HG03060 (cell line): Measurements from ENCODE around the gene ANKRD62.
"Not testable (repeated sequence)": the region's sequence is repeated elsewhere in the genome, so short reads cannot be mapped to it uniquely, and the experiment has no call there.

ENCODE experiments used
- ATAC-seq: cut with Tn5 transposase; IDR thresholded peaks from one replicate; pipeline ENCODE4 v1.9.1; 2021; ENCODE audit warnings: low read depth, moderate number of reproducible peaks; ENCODE audit not compliant: unreplicated experiment

ANKRD62 gene

DNA sequence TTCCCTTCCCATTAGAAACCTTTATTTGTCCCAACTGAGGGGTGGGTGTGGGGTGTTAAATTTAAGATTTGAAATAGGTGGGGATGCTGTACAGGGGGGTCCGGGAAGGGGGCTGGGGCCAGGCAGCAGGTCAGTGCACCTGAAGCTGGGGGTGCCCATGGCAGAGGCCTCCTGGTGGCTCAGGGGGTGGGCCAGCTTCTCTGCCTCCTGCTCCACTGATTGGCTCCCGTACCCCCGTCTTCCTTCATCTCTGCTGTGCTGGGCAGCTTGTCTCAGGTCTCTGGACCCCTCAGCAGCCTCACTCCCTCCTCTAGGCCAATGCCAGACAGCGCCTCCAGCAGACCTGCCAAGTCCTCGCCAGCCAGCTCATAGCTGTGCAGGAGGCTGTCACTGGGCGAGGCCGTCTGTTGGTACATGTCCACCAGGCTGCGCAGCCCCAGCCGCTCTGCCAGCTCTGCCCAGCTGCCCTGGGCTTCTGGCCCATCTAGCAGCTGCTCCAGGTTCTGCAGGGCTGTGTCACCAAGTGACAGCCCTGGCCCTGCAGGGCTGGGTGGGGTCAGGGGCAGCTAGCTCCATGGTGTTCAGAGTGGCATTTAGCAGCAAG lies 2.0 kb upstream of the ANKRD62 start:
- ATAC-seq: no peak

DNA sequence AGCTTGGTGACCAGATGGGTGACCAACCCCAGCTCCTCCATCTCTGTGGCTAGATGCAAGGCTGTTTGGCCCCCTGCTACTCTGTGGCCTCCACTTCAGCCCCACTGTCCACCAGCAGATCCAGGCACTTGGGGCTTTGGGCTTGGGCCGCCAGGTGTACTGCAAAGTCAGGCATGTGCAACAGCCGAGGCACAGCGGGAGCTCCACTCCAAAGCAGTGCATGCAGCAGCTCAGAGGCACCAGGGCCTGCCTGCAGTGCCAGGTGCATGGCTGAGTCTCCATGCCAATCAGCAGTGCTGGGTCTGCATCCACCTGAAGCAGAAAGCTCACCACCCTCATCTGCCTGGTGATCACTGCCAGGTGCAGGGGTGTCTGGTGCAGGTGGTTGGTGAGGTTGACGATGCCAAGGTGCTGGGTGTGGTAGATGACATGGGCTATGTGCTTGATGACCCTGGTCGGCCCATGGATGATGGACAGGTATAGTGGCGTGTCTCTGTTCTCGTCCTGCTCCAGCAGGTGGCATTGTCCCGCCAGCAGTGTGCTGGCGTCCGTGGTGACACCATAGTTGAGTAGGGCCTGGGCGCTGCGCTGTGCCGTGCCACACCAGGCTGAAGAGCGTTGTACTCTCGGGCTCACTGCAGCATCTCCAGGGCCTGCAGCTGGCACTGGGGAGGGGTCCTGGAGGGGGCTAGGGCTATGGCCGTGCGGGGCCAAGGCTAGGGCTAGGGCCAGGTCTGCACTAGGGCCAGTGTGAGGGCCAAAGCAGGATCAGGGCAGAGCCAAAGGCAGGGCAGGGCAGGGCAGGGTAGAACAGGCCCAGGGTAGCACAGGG lies 1.0 kb upstream of the ANKRD62 start:
- no peak for ATAC-seq

- ATAC-seq: no peak
These were observed 4.7 kb downstream of the ANKRD62 start for GRCh38 chr18:12098374-12098773.

- ATAC-seq: no peak
These were observed 5.5 kb downstream of the ANKRD62 start for GRCh38 chr18:12099160-12099559.

GRCh38 chr18:12101266-12101665 lies 7.6 kb downstream of the ANKRD62 start:
- no peak for ATAC-seq

DNA sequence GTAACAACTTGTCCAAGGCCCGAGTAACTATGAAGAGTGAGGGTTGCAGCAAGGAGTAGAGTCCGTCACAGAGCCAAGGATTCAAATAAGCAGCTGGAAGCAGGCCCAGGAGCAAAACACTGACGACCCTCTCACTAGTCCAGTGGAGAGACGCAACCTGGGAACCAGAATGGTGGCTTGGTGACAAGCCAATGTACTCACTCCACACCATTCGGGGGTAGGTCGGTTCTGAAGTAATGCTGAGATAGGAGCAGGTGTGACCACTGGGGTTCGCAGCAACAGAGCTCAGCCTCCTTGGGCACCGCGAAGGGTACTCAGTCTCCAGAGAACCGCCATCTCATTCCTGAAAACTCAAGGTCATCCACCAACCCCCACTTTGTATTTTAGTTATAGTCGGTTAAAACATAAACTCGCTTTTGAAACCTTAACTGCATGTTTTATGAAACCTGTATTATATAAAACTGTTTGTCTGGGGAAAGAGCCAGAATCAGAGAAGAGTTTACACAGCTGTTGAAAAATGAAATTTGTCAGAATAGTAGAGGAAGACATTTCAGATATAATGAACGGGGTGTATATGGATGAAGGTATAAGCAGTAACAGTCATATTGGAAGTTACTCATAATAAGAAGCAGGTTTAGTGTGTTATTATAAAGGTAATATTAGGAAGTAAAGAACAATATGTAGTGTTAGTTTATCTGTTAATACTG lies 8.6 kb downstream of the ANKRD62 start:
- ATAC-seq: no peak

DNA sequence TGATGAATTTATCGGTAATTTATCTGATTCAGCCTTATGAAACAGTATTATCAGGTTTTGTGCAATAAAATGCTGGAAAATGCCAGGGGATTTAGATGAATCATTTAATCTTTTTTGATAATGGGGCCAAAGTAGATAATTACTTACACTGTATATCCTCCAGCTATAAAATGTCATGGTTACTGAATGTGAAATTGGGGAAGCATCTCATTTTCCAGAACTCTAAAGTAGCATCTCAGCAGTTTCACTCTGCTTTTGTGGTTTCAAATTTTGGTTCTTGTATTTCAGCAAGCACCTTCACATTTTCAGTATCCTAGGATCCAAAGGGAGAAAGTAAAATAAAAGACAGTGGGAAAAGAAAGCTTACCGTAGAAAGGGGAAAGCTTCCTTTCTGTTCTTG lies 12.8 kb downstream of the ANKRD62 start:
- ATAC-seq: no peak

DNA sequence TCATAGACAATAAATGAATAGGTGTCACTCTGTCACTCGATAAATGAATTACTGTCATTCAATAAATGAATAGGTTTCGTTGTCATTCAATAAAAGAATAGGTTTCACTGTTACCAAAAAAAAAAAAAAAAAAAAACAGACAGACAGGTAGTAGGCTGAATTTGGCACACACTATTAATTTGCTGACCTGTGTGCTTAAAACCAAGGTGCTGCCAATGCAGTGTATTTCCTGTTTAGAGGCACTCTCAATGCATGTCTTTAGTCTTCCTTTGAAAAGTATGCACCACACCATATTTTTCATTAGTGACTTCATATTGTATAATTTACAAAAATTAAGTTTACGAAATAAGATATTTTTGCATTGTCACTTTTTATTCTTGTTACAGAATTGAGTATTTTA lies 16.2 kb downstream of the ANKRD62 start:
- no peak for ATAC-seq

- ATAC-seq: no peak
These were observed 20.5 kb downstream of the ANKRD62 start for GRCh38 chr18:12113999-12114646.

GRCh38 chr18:12119358-12119757 lies 25.7 kb downstream of the ANKRD62 start:
- ATAC-seq: no peak

GRCh38 chr18:12121175-12122042 lies 27.8 kb downstream of the ANKRD62 start:
- ATAC-seq: no peak

GRCh38 chr18:12122043-12122389 lies 28.4 kb downstream of the ANKRD62 start:
- not testable (repeated sequence) for ATAC-seq

GRCh38 chr18:12127647-12128046 lies 34.0 kb downstream of the ANKRD62 start:
- not testable (repeated sequence) for ATAC-seq

DNA sequence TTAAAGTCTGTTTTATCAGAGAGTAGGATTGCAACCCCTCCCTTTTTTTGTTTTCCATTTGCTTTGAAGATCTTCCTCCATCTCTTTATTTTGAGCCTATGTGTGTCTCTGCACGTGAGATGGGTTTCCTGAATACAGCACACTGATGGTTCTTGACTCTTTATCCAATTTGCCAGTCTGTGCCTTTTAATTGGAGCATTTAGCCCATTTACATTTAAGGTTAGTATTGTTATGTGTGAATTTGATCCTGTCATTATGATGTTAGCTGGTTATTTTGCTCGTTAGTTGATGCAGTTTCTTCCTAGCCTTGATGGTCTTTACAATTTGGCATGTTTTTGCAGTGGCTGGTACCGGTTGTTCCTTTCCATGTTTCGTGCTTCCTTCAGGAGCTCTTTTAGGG lies 45.2 kb downstream of the ANKRD62 start:
- ATAC-seq: not testable (repeated sequence)

DNA sequence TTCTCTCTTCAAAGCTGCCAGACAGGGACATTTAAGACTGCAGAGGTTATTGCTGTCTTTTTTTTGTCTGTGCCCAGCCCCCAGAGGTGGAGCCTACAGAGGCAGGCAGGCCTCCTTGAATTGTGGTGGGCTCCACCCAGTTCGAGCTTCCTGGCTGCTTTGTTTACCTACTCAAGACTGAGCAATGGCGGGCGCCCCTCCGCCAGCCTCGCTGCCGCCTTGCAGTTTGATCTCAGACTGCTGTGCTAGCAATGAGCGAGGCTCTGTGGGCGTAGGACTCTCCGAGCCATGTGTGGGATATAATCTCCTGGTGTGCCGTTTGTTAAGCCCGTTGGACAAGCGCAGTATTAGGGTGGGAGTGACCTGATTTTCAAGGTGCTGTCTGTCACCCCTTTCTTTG lies 47.2 kb downstream of the ANKRD62 start:
- ATAC-seq: not testable (repeated sequence)

- not testable (repeated sequence) for ATAC-seq
These were observed 48.1 kb downstream of the ANKRD62 start for GRCh38 chr18:12141778-12142177.

DNA sequence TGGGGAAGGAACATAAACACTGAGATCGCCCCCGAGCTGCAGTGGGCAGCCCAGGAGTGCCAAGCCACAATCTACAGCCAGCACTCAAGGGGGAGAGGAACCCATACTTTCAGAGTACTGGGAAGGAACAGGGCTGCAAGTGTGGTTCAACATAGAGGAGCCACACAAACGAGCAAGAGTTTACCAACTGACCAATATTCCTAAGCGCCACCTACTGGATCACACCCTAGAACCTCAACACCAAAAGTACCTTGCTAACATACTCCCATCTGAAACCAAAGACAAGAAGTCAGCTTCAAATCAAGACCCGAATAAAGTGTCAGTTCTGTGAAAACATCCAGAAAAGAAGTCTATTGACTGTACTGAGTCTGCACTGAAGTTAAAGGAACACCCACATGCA lies 55.8 kb downstream of the ANKRD62 start:
- ATAC-seq: not testable (repeated sequence)

DNA sequence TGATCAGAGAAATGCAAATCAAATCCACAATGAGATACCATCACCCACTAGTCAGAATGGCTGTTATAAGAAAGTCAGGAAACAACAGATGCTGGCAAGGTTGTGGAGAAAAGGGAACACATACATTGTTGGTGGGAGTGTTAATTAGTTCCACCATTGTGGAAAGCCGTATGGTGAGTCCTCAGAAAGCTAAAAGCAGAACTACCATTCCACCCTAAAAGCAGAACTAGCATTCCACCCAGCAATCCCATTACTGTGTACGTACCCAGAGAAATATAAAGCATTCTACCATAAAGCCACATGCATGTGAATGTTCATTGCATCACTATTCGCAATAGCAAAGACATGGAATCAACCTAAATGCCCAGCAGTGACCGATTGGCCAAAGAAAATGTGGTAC lies 60.7 kb downstream of the ANKRD62 start:
- no peak for ATAC-seq

DNA sequence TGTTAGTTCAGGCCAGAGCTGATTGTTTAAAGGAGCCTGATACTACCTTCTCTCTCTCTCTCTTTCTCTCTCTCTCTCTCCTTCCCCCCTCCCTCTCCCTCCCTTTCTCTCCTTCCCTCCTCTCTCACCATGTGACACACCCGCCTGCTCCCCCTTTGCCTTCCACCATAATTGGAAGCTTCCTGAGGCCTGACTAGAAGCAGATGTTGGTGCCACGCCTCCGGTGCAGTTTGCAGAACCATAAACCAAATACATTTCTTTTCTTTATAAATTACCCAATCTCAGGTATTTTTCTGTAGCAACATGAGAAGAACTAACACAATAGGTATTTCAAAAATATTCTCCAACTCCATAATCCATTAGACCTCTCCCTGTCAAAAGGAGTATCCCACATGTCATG lies 62.4 kb downstream of the ANKRD62 start:
- no peak for ATAC-seq

- no peak for ATAC-seq
These were observed 65.8 kb downstream of the ANKRD62 start for GRCh38 chr18:12159446-12159845.
